Kidney capillary endothelial cell (primary cell): Measurements from ENCODE around the gene RPL12.

Experiments
- DNase-seq: peaks from one replicate; pipeline ENCODE4 v3.0.0-alpha.2; 2018; ENCODE audit warnings: low spot score

The RPL12 gene

DNA sequence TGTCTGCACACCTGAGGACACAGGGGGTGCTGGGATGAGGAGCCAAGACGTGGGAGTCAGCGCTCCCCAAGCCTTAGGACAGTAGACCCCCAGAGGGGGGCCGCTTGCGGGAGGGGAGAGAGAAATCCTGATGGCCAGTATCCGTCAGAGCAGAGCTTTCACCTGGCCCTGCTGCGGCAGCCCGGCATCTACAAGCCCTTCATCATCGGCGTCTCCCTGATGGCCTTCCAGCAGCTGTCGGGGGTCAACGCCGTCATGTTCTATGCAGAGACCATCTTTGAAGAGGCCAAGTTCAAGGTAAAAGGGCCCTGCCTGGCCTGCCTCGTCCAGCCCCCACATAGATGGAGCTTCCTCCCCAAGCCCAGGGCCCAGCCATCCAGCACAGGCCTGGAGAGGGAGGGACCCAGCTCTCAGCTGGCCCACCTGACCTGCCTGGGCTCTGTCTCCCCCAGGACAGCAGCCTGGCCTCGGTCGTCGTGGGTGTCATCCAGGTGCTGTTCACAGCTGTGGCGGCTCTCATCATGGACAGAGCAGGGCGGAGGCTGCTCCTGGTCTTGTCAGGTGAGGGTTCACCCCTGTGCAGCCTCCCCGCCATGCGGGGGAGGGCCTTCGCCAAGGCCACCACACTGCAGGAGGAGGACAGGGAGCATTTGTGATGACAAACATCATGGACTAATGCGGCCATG, 47.6 kb downstream of the RPL12 start:
- no peak for DNase-seq

DNA sequence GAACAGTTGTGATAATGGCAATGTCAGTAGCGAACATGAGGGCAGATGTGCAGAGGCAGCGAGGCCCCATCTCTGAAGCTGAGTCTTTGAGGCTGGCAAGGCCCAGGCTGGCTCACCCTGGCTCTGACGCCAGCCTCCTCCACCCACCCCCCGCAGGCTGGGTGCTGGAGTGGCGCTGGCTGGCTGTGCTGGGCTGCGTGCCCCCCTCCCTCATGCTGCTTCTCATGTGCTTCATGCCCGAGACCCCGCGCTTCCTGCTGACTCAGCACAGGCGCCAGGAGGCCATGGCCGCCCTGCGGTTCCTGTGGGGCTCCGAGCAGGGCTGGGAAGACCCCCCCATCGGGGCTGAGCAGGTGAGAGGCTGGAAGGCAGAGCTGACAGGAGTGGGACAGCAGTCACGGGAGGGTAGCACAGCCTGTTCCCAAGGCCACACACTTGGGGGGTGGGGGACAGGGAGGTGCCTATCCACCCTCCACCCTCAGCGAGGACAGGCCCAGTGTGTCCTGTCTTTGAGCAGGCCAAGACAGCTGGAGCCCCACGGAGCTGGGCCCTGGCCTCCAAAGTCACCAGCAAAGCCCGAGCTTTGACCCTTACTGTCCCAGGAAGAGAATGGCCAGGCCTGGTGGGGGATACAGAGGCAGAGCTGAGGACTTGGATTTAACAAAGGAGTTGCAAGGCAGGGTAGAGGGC, 48.7 kb downstream of the RPL12 start:
- DNase-seq = no peak

DNA sequence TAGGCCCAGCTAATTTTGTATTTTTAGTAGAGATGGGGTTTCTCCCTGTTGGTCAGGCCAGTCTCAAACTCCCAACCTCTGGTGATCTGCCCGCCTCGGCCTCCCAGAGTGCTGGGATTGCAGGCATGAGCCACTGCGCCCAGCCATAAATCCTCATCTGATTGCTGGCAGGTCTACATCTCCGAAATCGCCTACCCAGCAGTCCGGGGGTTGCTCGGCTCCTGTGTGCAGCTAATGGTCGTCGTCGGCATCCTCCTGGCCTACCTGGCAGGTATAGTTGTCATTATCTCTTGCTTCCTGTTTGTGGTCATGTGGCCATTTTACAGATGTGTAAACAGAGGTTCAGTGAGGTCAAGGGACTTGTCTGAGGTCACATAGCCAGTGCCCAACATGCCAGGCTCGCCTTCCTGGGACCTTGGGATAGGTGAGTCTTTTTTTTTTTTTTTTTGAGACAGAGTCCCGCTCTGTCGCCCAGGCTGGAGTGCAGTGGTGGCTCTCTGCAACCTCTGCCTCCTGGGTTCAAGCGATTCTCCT, 51.4 kb downstream of the RPL12 start:
- DNase-seq = no peak

- DNase-seq = no peak
Measured at GRCh38 chr9:127398715-127399400, 52.3 kb downstream of the RPL12 start.

DNA sequence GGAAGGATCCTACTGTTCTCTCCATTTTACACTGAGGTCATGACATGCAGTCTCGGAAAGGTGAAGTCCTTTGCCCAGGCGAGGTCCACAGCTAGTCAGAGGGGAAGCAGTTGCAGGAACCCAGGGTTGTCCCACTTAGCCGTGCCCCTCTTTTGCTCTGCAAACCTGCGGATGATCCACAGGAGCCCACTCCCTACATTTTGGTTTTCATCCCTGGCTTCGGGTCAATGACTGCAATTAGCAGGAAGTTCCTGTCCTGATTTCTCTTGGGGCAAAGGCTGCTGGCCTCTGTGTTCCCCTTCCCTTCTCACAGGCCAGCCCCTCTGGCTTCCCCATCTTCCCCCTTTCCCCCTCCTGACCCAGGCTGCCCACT, 52.9 kb downstream of the RPL12 start:
- DNase-seq = no peak
